GM20000 (cell line): Measurements from ENCODE around the gene PTPRB.

Source experiments
- DNase-seq: peaks from one replicate; pipeline ENCODE4 v3.0.0; 2012; ENCODE audit warnings: low spot score
- TF ChIP-seq, protein P1 (sequence below): IDR thresholded peaks from 2 replicates; pipeline ENCODE4 v1.5.1; 2012; ENCODE audit warnings: mild to moderate bottlenecking, control low read depth; ENCODE audit errors: extremely low read depth, missing control alignments

Gene PTPRB

GRCh38 chr12:70627677-70628076 lies 9.6 kb downstream of the PTPRB start:
- TF ChIP-seq, protein P1, sequence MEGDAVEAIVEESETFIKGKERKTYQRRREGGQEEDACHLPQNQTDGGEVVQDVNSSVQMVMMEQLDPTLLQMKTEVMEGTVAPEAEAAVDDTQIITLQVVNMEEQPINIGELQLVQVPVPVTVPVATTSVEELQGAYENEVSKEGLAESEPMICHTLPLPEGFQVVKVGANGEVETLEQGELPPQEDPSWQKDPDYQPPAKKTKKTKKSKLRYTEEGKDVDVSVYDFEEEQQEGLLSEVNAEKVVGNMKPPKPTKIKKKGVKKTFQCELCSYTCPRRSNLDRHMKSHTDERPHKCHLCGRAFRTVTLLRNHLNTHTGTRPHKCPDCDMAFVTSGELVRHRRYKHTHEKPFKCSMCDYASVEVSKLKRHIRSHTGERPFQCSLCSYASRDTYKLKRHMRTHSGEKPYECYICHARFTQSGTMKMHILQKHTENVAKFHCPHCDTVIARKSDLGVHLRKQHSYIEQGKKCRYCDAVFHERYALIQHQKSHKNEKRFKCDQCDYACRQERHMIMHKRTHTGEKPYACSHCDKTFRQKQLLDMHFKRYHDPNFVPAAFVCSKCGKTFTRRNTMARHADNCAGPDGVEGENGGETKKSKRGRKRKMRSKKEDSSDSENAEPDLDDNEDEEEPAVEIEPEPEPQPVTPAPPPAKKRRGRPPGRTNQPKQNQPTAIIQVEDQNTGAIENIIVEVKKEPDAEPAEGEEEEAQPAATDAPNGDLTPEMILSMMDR = no peak
- DNase-seq = no peak

GRCh38 chr12:70626180-70626579 lies 11.0 kb downstream of the PTPRB start:
- TF ChIP-seq, protein P1 = no peak
- DNase-seq = no peak

DNA sequence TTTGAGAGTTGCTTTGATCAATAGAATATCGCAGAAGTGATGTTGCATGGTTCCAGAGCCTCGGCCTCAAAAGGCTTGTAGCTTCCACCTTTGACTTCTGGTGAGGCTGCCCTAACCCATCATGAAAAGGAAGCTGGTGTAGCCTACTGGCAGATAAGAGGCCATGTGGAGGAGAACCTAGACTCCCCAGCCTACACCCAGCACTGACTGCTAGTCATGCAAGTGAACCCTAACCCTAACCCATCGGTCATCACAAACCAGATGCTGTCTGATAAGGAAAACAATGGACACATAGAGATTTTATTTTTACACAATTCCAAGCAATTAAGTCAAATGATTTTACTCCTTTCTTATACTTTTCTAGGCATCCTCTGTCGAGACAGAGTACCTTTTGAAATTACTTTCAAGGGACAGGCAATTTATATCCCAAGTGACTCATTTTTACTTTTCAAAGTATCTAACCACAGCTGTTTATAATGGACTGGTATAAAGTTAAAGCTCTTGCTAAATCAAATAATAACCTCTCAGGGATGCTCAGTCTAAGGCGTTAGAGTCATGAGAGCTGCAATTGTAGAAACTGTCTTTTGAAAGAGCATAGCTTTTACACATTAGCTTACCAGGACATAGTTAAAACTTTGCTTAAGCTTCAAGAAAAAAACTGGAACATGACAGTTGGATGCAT lies 17.6 kb downstream of the PTPRB start:
- DNase-seq = no peak
- TF ChIP-seq, protein P1 = no peak

- no peak for DNase-seq
- TF ChIP-seq, protein P1 = no peak
Measured at GRCh38 chr12:70618371-70618770, 18.9 kb downstream of the PTPRB start.

DNA sequence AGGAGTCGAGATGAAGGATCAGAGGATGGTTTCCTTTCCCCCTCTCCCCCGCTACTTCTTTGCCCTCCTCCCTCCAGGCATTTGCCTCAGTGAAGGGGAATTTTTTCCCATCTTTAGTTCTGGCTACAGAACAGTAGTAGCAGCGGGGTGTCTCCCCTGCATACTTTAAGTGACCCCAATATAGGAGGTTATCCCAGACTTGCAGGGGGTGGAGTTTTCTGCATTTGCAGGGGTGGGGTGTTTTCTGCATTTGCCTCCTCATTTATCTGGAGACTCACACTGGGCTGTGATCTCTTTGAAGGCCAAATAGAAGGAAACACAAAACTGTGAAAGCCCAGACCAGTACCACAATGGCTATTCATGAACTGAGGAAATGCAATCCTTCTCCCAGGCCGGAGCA lies 19.8 kb downstream of the PTPRB start:
- TF ChIP-seq, protein P1 = no peak
- no peak for DNase-seq

DNA sequence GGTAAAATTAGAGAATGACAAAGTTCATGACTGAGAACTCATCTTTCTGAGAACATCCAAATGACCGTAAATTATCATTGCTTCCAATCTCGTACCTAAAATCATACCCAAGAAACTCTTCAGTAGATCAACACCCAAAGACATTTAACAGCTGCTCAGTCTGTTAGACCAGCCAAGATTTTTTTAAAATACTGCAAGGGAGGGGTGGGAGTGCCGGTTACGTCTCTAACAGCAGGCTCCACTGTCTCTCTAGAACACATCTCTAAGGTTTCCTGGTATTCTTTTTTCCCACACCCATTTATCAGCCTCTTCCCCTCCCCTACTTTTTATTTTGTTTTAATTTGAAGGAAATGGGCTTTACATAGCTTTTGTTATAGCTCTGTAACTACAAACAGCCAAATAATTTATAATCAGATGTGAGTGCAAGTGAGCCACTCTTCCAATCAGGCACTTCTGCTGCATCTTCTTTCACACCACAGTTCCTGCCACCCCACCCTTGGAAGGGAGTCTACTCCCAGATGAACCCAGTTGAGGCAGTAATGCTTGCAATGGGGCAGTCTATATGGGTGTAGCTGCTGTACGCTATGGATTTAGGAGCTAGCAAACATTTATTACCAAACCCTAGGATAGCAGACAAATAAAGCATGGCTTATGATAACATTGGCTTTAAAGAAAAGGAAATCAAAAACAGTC lies 21.9 kb downstream of the PTPRB start:
- DNase-seq = no peak
- TF ChIP-seq, protein P1 = no peak

- no peak for DNase-seq
- TF ChIP-seq, protein P1 = no peak
Measured at GRCh38 chr12:70609739-70610491, 27.3 kb downstream of the PTPRB start.
